Ovary (tissue), 9 donors: ENCODE results near the gene CTTN. TPM values are rescaled to one million over a fixed set of nuclear protein-coding genes. Genes with fewer than 3 reads are reported as not detected.

Experiments used
- DNase-seq, 5 donors: peaks; one replicate each; pipeline ENCODE4 v3.0.0-alpha.2; 2019 to 2020
- H3K27ac ChIP-seq, 2 donors: fragments of 200-600 bp; one replicate each; pipeline versions ENCODE4 v1.5.1 to v1.8.0; 2019 to 2022
- H3K27me3 ChIP-seq: fragments of 200-600 bp; one replicate; pipeline ENCODE4 v1.8.0; 2022
- H3K36me3 ChIP-seq: fragments of 200-600 bp; sonication (generic); one replicate; pipeline ENCODE4 v1.5.1; 2019
- H3K4me1 ChIP-seq: one replicate; pipeline ENCODE4 v1.8.1; 2013; ENCODE audit warnings: mild to moderate bottlenecking, moderate library complexity; ENCODE audit not compliant: insufficient read depth
- H3K4me3 ChIP-seq: fragments of 200-600 bp; sonication (generic); one replicate; pipeline ENCODE4 v1.5.1; 2017
- H3K9me3 ChIP-seq, 2 donors: fragments of 200-600 bp in 1 of 2; sonication (generic) in 1 of 2; one replicate each; pipeline versions ENCODE4 v1.5.1 to v1.8.1; 2013 to 2019; ENCODE audit warnings: mild to moderate bottlenecking in 1 of 2, moderate library complexity in 1 of 2
- CTCF ChIP-seq, 3 donors: fragments of 450-650 bp in 2 of 3; fragments of 200-600 bp in 1 of 3; IDR thresholded peaks; one replicate each; pipeline versions ENCODE4 v1.5.1 to v1.8.0; 2016 to 2022; ENCODE audit warnings: antibody characterized with exemption in 3 of 3, mild to moderate bottlenecking in 1 of 3
- EP300 ChIP-seq: sonication (generic); formaldehyde crosslinking; IDR thresholded peaks from one replicate; pipeline ENCODE4 v1.6.1; 2017; ENCODE audit warnings: antibody characterized with exemption
- POLR2A ChIP-seq: fragments of 450-650 bp; IDR thresholded peaks from one replicate; pipeline ENCODE4 v1.6.1; 2017; ENCODE audit warnings: antibody characterized with exemption, mild to moderate bottlenecking, moderate library complexity
- WGBS, 3 donors: extraction: QIAGEN DNeasy Blood & Tissue Kit in 1 of 3; methylation state at CpG; one replicate each; pipeline versions ENCODE4 v1.1.5 to v1.1.7; 2013 to 2017; 5-methylcytosine and 5-hydroxymethylcytosine counted together
- intact Hi-C, 4 donors: fragments of 100-400 bp; cut with DNase I; formaldehyde crosslinking; loops; one replicate each; pipeline versions ENCODE4 v1.11.0 to v1.15.1; 2022 to 2023
- polyA plus RNA-seq, 2 donors: library from polyadenylated mRNA; stranded (reverse); fragments of 200-250 nt in 1 of 2; fragments of 350-450 nt in 1 of 2; fragmentation: Illumina TruSeq in 1 of 2; extraction: RNeasy Lipid Tissue Mini Kit (QIAGEN cat#74804) in 1 of 2; gene quantifications; one replicate each; pipeline ENCODE4 v1.2.3, GENCODE V29; 2013 to 2014
- total RNA-seq, 7 donors: library from RNA; depleted of rRNA in 2 of 7; stranded (reverse); fragments of >200 nt in 2 of 7; fragmentation: NEBNext Ultra II Directional in 3 of 7; extraction: Animal tissue kit (Norgen Biotek cat#: 25700) in 3 of 7; gene quantifications; one replicate each; pipeline versions ENCODE4 v1.1.0 to v1.2.4, GENCODE V29; 2016 to 2023
- donor health status: DM: no; HTN: no; CAD: no; lungs with moderate emphysema.
- donor health status: DM: no; HTN: no; CAD: no.
- donor health status: Bipolar disorder and iron deficiency.
- donor health status: DM: yes; HTN: yes; CAD: no.
- donor health status: DM: no; HTN: no; CAD: no.
- donor health status: DM: yes; HTN: yes; CAD: no.

CTTN gene
- total and polyA plus RNA-seq, 9 donors, result 129 to 321 (median 205) TPM

DNA sequence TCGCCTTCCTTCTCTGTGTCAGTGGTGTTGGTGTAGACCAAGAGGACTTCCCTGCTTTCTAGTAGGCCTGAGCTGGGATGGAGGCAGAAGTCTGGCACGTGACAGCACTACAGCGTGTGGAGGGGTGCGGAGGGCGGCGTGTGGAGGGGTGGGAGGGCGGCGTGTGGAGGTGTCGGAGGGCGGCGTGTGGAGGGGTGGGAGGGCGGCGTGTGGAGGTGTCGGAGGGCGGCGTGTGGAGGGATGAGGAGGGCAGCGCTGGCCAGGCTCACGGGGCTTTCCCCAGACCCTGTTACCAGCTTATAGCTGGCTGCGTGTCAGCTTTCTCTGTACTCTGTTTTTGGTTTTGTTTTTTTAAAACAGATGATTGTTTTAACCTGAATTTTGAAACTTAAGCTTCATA lies 45.7 kb upstream of the CTTN start:
- peak in 2 of 5 donors; percentile 26 to 48 for DNase-seq
- Histone ChIP-seq H3K27me3 (no peaks in the 10 kb centered on the region), H3K4me3 (no peak overlapping the region), H3K4me1 (peaks cover 11% of the 10 kb centered on the region), H3K27ac (no peak overlapping the region), H3K36me3 (no peaks in the 10 kb centered on the region), H3K9me3 (no peaks in the 10 kb centered on the region)
- WGBS, 3 donors, result 22 to 31% (median 29%) methylated on average over 19 of the region's 19 CpGs
- TF ChIP-seq CTCF (IDR thresholded peaks at IDR 0.05) (no peak), EP300 (no peak), POLR2A (no peak)
- intact Hi-C loops, result no loop called here

GRCh38 chr11:70353329-70353728 lies 45.0 kb upstream of the CTTN start:
- no peak for TF ChIP-seq EP300
- no peak for TF ChIP-seq POLR2A
- no peak for TF ChIP-seq CTCF (IDR thresholded peaks at IDR 0.05)
- Histone ChIP-seq H3K4me3 (no peak overlapping the region), H3K36me3 (no peaks in the 10 kb centered on the region), H3K4me1 (peaks cover 11% of the 10 kb centered on the region), H3K9me3 (no peaks in the 10 kb centered on the region), H3K27ac (no peak overlapping the region), H3K27me3 (no peaks in the 10 kb centered on the region)
- DNase-seq, result no peak
- intact Hi-C loops, result no loop called here
- WGBS, 3 donors, result 77 to 82% (median 77%) methylated on average over 2 of the region's 2 CpGs

DNA sequence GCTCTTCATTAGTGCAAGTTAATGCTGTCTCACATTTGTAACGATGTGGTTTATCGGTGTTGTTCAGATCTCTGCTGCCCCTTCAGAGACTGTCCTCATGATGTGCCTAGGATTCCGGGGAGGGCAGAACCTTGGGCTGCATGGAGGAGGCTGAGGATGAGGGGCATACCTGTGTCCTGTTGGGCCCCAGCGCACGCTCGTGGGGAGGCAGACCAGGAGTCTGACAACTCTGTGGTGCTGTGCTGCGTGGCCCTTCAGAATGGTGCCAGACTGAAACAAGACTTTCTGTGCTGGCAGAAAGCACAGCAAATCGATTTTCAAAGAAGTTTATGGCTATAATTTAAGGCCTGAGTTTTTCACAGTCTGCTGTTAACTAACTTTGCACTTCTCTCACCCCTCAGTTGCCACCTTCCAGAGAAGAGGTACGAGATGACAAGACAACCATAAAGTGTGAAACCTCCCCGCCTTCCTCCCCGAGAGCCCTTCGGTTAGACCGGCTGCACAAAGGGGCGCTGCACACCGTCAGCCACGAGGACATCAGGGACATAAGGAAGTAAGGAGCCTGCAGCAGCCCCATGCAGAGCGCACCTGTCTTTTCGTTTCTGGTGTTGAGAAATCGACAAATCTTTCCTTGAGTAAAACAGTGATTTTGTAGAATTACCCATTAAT lies 44.3 kb upstream of the CTTN start:
- no peak for TF ChIP-seq POLR2A
- TF ChIP-seq EP300, result no peak
- TF ChIP-seq CTCF (IDR thresholded peaks at IDR 0.05), result no peak
- 87 to 90% (median 89%) methylated on average over 19 of the region's 19 CpGs for WGBS, 3 donors
- Histone ChIP-seq H3K27me3 (no peaks in the 10 kb centered on the region), H3K9me3 (no peaks in the 10 kb centered on the region), H3K4me3 (no peak overlapping the region), H3K36me3 (no peaks in the 10 kb centered on the region), H3K27ac (no peak overlapping the region), H3K4me1 (peaks cover 11% of the 10 kb centered on the region)
- intact Hi-C loops, result no loop called here
- no peak for DNase-seq

- H3K4me1 ChIP-seq, result peaks cover 11% of the 10 kb centered on the region
- H3K36me3 ChIP-seq, result no peaks in the 10 kb centered on the region
- TF ChIP-seq POLR2A, result no peak
- TF ChIP-seq CTCF (IDR thresholded peaks at IDR 0.05), result no peak
- no peak for TF ChIP-seq EP300
- no peak for DNase-seq
- H3K27ac ChIP-seq, result no peak overlapping the region
- H3K4me3 ChIP-seq, result no peak overlapping the region
- H3K9me3 ChIP-seq, result no peaks in the 10 kb centered on the region
- 85 to 92% (median 89%) methylated on average over 2 of the region's 2 CpGs for WGBS, 3 donors
- intact Hi-C loops, result no loop called here
- no peaks in the 10 kb centered on the region for H3K27me3 ChIP-seq
Observed at GRCh38 chr11:70354629-70355028, 43.7 kb upstream of the CTTN start.
